Stimulated activated CD8-positive, alpha-beta memory T cell treated with anti-CD3 and anti-CD28 coated beads, Interleukin-7, amount 100 ng/mL, for 4 hours (primary cell): Measurements from ENCODE around the gene KIF13A.
"Not testable (repeated sequence)": the region's sequence is repeated elsewhere in the genome, so short reads cannot be mapped to it uniquely, and the experiment has no call there.

Experiments
- DNase-seq, 2 donors: peaks; one replicate each; pipeline ENCODE4 v3.0.0-alpha.2; 2020; ENCODE audit warnings: low read depth in 2 of 2

Gene KIF13A

DNA sequence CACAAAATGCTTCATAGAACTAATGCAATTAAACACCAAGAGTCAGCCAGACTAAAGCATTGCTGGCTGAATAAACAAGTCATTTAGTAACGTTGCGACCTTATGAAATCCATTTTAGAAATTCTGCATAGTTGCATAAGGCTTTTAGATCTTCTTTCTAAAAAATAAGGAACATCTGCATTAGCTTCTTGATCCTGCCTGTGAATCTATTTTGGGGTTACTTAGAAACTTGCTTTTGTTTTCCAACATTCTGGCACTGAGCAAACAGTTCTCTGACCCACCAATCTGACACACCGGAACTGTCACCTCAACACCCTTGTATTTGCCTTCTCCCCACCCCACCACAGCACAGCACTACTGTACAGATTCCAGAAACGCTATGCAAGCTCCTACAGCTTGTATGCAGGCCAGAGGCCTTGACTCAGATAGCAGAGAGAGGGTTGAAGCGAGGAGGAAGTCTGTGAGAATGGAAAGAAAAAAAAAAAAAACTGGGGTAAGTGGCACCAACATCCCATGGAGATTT is 55.0 kb downstream of the KIF13A start:
- DNase-seq: no peak

DNA sequence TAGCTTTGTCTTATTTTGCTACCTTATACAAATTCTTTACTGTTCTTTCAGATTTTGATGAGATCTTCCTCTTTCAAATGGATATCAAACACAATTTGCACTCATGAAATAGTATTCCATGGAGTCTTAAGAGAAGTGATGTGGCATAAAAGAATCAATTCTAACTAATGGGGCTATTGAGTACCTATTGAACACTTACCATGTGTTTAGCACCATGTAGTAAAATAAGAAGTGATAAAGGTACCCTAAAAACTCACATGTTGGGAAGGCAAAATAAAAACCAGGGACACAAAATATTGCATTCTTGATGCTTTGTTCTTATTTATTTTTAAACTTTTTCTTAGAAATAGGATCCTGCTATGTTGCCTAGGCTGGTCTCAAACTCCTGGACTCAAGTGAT is 56.2 kb downstream of the KIF13A start:
- DNase-seq: no peak

DNA sequence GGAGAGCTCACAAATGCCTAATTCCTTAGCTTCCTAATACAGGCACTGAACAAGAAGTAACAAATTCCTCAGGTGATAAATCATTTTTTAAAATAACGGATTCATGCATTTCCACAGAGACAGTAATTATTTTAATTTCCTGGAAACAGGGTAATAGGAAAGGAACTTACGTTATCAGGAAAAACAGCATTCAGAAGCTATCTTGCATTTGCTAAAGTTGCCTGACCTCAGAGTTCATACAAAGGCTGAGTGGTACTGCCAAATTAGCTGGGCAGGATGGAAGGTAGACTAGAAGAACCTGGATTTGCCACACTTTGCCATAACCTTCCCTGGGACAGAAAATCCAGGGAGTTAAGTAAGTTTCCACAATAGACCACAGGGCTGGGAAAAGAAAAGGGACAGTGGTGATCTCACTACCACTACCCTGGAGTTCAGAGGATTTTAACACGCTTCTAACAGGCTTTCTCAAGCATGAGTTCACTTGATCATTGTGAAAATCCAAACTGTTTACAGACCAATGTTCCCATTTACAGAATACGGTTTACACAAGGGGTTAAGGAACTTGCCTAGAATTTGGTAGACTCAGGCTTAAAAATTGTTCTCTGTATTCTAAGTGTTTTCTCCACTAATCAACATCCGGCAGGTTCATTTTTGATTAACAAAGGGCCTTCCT is 57.0 kb downstream of the KIF13A start:
- DNase-seq: no peak

DNA sequence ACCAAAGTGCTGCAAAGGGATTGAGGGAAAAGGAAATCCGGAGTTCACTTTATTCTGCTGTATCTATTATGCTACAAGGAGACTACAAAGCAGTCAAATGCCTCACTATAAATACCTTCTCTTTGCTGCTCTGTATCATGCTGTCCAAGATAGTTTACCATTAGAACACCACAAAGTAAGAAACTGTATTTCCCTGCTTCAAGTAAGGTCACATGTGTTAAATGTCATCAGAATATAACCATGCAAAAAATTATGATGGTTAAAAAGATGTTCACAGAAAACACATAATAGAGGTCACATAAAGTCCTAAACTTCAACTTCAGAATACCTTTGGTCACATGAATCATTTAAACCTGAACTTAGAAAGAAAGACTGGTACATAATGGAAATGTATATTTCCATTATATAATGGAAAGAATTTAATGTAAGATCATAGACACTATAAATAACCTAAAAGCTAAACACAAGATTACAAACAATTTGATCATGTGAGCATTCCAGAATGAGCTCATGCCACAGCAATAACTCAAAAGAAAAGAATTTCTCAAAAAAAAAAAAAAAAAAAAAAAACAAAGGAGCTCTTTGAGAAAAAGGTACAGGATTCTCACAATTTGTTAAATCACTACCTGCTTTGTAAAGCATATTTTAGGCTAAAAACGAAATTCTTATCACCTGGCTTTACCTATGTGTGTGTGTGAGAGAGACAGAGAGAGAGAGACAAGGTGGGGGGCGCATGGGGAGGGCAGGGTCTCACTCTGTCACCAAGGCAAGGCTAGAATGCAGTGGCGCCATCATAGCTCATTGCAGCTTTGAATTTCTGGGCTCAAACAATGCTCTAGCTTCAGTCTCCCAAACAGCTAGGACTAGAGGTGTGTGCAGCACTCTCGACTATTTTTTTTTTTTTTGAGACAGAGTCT is 58.7 kb downstream of the KIF13A start:
- DNase-seq: no peak

DNA sequence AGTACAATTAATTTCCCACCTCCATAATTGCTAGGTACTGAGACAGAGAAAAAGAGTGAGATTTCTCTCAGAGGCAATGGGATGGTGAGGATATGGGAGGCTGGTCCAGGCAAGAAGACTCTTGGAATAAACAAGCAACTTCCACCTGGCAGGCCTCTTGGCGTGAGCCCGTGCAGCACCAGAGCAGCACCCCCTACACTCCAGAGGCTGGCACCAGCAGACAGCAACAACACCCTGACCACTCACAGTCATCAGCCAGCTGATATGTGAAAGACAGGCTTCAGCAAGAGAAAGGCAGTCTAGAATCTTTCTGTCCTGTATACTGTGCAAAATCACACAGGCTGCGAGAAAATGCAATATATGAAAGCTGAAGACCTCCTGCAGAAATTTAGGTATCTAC is 59.7 kb downstream of the KIF13A start:
- DNase-seq: no peak

DNA sequence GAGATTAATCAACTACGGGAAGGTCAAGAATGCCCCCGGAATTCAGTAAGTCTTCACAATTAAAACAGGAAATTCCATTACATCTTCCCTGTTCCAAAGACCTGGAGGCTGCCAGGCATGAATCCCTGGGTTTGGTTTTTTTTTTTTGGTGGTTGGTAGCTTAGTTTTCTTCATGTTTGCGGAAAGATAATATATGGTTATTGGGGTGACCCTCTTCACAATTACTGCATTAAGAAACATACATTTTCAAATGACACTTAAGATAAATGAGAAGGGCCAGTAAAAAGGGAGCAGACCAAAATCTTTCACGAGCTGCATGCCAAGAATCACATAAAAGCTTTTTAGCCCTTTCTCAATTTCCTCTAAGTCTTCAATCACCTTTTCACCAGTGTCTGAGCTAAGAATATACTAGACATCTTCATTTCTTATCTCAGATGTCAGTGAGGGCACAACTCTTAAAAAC is 64.0 kb downstream of the KIF13A start:
- DNase-seq: no peak

DNA sequence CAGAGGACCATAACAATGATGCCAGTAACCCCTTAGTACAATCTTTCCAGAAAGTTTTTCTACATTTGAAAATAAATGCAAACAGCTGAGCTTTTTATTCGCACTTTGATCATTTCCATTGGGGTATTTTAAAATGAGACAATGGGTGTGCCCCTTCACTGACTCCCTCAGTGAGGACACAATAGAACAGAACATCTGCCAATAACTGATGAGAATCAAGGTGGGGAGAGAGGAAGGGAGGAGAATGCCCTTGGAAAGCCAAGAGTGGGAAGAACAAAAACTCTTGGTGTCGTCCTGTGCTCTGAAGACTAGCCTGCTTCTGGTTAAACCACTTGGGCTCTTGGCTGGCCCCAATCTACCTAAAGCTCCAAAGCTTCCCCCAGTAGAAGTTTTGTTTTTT is 66.0 kb downstream of the KIF13A start:
- DNase-seq: no peak

DNA sequence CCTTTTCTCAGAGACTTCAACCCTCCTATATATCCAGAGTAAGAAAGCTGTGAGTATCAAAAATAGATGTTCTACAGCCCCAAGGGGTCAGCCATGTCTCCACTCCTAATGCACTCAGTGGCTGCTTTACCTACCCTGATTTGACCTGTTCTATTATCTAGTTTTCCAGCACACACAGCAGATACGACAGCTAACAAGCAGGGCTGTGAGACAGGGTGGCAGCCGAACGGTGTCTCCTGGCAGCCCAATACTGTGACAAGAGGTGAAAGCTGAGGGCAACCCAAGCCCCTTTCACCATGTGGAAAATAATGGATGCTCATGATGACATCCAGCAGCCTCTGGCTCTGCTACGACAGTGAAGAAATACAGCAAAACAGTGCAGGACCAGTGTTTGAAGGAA is 67.9 kb downstream of the KIF13A start:
- DNase-seq: no peak

DNA sequence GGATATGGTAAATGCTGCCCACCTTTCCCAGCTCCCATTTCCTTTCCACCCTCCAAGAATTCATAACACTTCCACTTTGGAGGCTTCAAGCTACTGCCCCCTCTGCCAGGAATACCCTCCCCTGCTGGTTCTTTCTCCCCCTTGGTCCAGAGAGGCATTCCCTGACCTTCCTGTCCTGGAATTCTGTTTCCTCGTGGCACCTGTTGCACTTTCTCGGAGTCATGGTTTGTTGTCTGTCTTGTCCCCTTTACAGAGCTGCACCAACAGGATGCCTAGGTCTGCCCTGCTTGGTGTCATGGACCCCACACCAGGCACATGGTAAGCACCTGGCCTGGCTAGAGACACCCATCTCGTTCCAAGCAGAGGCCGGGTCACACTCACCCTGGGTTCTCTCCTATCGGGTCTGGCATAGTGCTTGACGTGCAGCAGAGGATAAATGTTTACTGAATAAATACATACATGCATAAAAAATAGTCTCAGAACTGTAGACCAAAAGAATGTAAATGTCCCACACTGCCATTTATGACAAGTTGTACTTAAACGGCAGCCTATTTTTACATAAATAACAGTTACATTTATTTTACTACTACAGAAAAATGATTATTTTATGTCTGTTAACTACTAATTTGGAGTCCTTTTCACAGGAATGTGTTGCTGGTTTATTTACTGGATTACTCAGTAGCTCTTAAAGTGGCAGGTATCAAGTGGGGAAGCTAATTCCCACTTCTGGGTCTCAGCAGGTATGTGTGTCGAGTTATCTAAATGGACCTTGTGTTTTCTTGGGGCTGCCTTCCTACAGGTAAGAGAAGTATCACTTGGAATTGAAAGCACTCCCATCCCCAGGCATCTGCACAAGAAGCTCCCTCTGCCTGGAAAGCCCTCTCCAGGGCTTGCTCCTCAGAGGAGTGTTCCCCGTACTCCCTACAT is 69.3 kb downstream of the KIF13A start:
- no peak for DNase-seq

DNA sequence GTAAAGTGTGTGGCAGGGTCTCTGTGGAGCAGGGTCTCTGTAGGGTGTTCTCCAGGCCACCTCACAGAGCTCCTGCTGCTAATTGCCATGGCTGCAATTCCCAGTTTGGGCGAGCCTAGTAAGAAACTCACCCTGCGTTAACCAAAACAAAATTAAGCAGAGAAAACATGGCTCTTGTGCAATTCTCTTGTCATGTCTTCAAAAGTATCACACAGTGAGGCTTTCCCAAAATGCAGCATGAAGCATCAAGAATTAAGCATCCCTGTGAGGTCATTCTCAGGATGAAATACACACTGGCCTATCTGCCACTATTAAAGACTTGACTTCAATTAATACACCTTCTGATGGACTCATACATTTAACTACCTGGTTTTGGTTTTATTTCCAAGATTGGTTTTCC is 72.8 kb downstream of the KIF13A start:
- no peak for DNase-seq

DNA sequence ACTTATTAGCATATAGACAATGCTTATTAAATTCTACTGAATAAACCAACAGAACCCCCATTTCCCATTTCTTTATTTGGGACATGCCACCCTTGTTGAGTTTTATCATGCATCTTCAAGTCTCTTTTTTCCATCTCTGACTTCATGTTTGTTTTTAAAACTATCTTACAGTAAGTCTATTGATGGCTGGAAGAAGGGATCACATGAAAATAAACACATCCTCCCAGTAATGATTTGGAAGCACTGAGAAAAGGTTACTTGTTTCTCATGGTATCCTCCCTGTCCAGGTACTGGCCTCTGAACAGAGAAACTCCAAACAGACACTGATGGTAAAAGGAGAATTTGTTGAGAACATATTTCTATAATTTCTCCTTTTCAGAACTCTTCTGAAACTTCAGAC is 74.9 kb downstream of the KIF13A start:
- DNase-seq: no peak

DNA sequence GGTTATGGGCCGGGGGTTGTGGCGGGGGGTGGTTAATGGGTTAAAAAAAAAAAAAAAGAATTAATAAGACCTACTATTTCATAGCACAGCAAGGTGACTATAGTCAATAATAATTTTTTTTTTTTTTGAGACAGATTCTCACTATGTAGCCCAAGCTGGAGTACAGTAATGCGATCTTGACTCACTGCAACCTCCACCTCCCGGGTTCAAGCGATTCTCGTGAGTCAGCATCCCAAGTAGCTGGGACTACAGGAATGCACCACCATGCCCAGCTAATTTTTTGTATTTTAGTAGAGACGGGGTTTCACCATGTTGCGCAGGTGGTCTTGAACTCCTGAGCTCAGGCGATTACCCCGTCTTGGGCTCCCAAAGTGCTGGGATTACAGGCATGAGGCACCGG is 75.8 kb downstream of the KIF13A start:
- not testable (repeated sequence) for DNase-seq

DNA sequence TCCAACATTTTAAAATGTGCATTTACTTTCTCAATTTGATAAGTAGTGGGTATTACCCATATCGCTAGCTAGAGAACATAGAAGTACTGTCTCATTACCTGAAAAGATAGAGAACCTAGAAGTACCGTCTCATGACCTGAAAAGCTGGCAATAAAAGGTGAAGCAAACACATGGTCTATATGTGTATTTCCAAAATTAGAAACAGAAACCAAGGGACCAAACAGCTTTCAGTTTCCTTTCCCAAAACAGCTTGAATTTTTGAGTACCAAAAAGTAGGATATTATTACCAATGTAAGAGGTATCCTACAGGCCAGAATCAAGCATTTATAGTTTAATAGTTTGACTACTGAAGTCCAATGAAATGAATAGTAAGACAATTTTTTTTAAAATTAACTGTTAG is 77.2 kb downstream of the KIF13A start:
- DNase-seq: no peak

DNA sequence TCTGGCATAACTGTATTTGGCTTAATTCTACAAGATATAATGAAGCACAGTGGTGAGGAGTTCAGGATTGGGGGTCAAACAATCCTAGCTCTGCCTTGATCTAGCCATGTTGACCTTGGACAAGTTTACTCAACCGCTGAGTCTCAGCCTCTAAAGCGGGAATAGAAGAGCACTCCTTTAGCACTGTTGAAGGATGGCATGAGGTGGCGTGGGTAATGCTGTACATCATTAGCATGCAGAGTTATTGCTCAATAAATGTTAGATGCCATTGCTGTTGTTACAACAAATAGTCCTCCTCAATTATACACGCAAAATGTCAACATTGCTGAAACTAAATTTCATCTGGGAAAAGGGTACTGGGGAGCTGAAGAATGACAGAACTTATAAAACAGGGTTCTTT is 78.6 kb downstream of the KIF13A start:
- DNase-seq: no peak

DNA sequence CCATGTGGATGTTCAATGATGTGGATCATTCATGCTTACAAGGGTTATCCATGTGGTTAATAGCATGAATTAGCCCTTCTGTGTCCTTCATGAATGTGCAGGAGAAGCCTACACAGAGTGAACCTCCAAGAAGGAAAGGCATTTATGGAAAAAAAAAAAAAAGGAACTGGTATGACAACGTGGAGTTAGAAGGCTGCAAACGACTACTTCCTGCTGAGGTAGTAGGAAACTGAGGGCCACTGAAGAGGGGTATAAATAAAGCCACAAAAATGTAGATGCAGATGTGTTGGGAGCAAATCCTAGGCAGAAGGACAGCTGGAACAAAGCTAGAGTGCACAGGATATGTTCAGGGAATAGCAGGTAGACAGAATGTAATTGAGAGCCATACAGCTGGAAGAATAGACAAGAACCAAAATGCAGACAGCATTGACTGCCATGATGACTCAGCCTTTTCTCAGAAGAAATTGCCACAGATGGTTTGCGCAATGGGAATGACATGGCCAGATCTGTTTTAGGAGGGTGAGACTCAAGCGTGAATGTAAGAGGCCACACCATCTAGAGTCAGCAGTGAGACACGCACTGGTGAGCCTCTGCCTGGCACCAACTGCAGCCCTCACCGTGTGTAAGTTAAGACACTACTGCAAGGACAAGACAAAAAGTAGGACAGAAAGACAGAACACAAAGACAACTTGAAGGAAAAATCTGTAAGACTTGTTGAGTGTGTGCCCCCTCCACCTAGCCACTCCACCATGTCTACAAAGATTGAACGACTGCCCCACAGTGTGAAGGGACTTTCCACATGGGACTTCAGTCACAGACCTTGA is 79.8 kb downstream of the KIF13A start:
- no peak for DNase-seq

DNA sequence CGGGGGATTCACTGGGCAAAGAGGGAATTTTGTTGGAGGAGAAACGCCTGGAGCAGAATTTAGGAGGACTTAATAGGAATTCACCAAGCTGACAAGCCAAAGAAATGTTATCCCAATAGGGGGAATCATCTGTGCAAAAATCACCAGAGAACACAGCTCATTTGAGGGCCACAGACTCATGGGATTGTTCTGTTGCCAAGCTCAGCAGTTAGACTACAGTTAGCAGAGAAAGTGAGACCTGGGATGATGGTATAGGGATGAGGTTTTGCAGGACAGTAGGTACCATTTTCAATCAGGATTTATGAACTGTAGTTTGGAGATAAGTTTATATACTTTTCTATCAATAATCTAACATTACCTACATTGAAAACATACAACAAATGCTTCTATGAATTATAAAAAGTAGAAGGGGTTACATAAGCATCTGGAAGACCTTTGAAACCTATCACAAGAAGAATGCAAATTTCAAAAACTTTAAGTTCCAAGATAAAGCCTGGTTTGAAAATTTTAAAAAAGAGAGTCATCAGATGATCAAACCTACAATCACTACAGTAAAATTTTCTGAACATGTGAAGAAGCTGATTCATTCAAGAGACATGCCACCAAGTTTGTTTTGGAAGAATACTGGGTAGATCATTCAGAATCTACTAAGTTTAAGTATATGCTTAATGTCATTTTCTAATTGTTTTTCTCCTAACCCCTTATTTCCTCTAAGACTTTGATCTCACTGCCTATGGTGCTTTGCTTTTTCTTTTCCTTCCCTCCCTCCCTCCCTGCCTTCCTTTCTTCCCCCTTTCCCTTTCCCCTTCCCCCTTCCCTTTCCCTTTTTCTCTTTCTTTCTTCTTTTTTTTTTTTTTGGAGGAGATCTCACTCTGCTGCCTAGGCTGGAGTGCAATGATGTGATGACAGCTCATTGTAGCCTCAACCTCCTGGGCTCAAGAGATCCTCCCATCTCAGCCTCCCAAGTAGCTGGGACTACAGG is 81.5 kb downstream of the KIF13A start:
- DNase-seq: no peak

DNA sequence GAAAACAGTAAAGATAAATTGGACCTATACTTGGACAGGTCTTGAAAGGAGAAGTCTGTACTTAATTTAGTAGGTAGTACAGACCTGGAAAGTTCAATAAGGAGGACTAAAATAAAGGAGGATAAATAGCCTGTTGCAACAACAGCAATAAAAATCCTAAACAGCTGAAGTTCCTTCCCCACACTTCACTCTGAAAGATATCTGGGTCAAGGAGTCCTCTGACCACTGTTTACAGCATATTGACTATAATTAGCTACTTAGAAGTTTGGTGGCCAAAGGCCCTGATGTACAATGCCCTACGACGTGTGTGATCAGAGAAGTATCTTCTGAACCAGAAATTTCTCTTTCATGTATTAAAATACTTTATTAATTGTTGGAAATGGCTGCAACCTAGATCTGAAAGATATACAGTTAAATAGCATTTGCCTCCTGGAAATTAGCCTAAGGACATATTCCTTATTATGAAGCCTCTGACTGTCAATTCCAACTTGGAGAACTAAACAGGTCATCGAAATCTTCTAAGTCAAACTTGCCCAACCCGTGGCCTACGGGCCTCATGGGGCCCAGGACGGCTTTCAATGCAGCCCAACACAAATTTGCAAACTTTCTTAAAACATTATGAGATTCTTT is 82.8 kb downstream of the KIF13A start:
- DNase-seq: no peak

DNA sequence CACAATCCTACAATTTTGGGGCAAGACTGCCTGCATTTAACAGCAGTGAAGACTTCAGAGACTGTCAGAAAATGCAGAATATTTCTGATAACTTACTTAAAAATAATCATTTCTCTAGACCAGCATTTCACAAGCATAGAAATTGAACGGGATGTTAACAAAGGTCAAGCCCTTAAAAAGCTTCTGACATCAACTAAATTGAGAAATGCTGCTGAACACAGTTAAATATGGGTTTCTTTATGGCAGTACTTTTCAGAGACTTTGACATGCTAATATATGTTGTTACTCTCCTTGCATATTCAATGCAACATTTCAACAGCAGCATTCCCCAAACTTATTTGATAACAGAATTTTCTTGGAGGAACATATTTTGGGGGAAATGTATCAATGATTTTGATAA is 84.5 kb downstream of the KIF13A start:
- DNase-seq: no peak

DNA sequence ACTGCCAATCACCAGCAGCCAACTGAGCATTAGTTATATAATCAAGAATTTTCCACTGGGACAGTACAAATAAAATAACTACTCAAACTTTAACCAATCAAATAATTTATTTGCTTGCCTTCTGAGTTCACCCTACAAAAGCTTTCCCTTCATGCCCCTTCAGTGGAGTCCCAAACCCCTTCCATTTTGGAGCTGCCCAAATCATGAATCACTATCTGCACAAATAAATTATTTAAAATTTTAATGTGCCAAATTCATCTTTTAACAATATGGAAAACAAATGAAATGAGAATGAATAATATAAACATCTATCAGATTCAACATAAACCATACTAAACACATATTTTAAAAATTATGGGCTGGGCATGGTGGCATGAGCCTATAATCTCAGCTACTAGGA is 85.9 kb downstream of the KIF13A start:
- DNase-seq: no peak
